ENCODE results near the gene PNCK. TPM values are rescaled to one million over a fixed set of nuclear protein-coding genes. Genes with fewer than 3 reads are reported as not detected.

The PNCK gene
- total RNA-seq, 1 donor: 0.36 TPM

- Histone ChIP-seq H3K27ac (ENCODE audit: low read depth, low read length) (no peak overlapping the region), H3K4me3 (ENCODE audit: insufficient read depth, low read length) (no peak overlapping the region), H3K4me1 (ENCODE audit: insufficient read depth, low read length) (no peaks in the 10 kb centered on the region), H3K9me3 (ENCODE audit: low read depth, low read length) (no peaks in the 10 kb centered on the region), H3K4me2 (ENCODE audit: insufficient read depth, low read length) (no peak overlapping the region), H3K79me2 (ENCODE audit: insufficient read depth, low read length) (no peaks in the 10 kb centered on the region), H3K27me3 (ENCODE audit: insufficient read depth, low read length) (peaks cover 7% of the 10 kb centered on the region), H3K36me3 (ENCODE audit: insufficient read depth, low read length) (no peaks in the 10 kb centered on the region), H4K20me1 (ENCODE audit: insufficient read depth, low read length) (no peaks in the 10 kb centered on the region), H2AFZ (ENCODE audit: low read length) (no peak overlapping the region)
- no peak for TF ChIP-seq CTCF (IDR thresholded peaks at IDR 0.05; ENCODE audit: extremely low read depth, low read depth, low read length)
- DNase-seq (ENCODE audit: insufficient read length, low spot score, missing footprints): peak; percentile 80
Observed at GRCh38 chrX:153637121-153638040, 36.2 kb downstream of the PNCK start.

GRCh38 chrX:153636716-153637115, 36.9 kb downstream of the PNCK start:
- no peaks in the 10 kb centered on the region for H4K20me1 ChIP-seq (ENCODE audit: insufficient read depth, low read length)
- H3K27me3 ChIP-seq (ENCODE audit: insufficient read depth, low read length): peaks cover 7% of the 10 kb centered on the region
- H3K79me2 ChIP-seq (ENCODE audit: insufficient read depth, low read length): no peaks in the 10 kb centered on the region
- no peak overlapping the region for H3K4me2 ChIP-seq (ENCODE audit: insufficient read depth, low read length)
- H3K27ac ChIP-seq (ENCODE audit: low read depth, low read length): no peak overlapping the region
- H2AFZ ChIP-seq (ENCODE audit: low read length): no peak overlapping the region
- H3K4me1 ChIP-seq (ENCODE audit: insufficient read depth, low read length): no peaks in the 10 kb centered on the region
- TF ChIP-seq CTCF (IDR thresholded peaks at IDR 0.05; ENCODE audit: extremely low read depth, low read depth, low read length): no peak
- no peaks in the 10 kb centered on the region for H3K36me3 ChIP-seq (ENCODE audit: insufficient read depth, low read length)
- no peaks in the 10 kb centered on the region for H3K9me3 ChIP-seq (ENCODE audit: low read depth, low read length)
- H3K4me3 ChIP-seq (ENCODE audit: insufficient read depth, low read length): no peak overlapping the region
- peak; percentile 81 for DNase-seq (ENCODE audit: insufficient read length, low spot score, missing footprints)

GRCh38 chrX:153635788-153636668, 37.6 kb downstream of the PNCK start:
- H3K79me2 ChIP-seq (ENCODE audit: insufficient read depth, low read length): no peaks in the 10 kb centered on the region
- peak; percentile 93 for DNase-seq (ENCODE audit: insufficient read length, low spot score, missing footprints)
- H3K27me3 ChIP-seq (ENCODE audit: insufficient read depth, low read length): peaks cover 7% of the 10 kb centered on the region

More at GRCh38 chrX:153635788-153636668, 37.6 kb downstream of the PNCK start:
- Histone ChIP-seq H3K4me2 (ENCODE audit: insufficient read depth, low read length) (no peak overlapping the region), H3K4me1 (ENCODE audit: insufficient read depth, low read length) (no peaks in the 10 kb centered on the region), H4K20me1 (ENCODE audit: insufficient read depth, low read length) (no peaks in the 10 kb centered on the region), H3K9me3 (ENCODE audit: low read depth, low read length) (peaks cover 6% of the 10 kb centered on the region), H3K27ac (ENCODE audit: low read depth, low read length) (no peak overlapping the region), H3K4me3 (ENCODE audit: insufficient read depth, low read length) (no peak overlapping the region), H2AFZ (ENCODE audit: low read length) (no peak overlapping the region), H3K36me3 (ENCODE audit: insufficient read depth, low read length) (no peaks in the 10 kb centered on the region)
- TF ChIP-seq CTCF (IDR thresholded peaks at IDR 0.05; ENCODE audit: extremely low read depth, low read depth, low read length): peak; percentile 32
